ENCODE data around the gene OR1F1.
A peak's percentile ranks its signal among the peaks of the same experiment; 100 is the strongest.
"Not testable (repeated sequence)": the region's sequence is repeated elsewhere in the genome, so short reads cannot be mapped to it uniquely, and the experiment has no call there.

The OR1F1 gene

GRCh38 chr16:3175157-3176093 is 12.6 kb upstream of the OR1F1 start:
- peak; percentile 16 to 74 for DNase-seq

- no peak for DNase-seq
Observed at GRCh38 chr16:3179651-3180050, 8.4 kb upstream of the OR1F1 start.

GRCh38 chr16:3180445-3180878 is 7.5 kb upstream of the OR1F1 start:
- DNase-seq: peak in 1 of 2 experiments; percentile 68

- DNase-seq: not testable (repeated sequence)
Observed at GRCh38 chr16:3182293-3182607, 5.8 kb upstream of the OR1F1 start.

- DNase-seq: peak in 1 of 2 experiments; percentile 72
Observed at GRCh38 chr16:3182608-3183444, 5.2 kb upstream of the OR1F1 start.

- DNase-seq: no peak
Observed at GRCh38 chr16:3183445-3184139, 4.4 kb upstream of the OR1F1 start.

- DNase-seq: no peak
Observed at GRCh38 chr16:3186946-3187690, 886 bp upstream of the OR1F1 start.

- no peak for DNase-seq
Observed at GRCh38 chr16:3188675-3188924, 596 bp downstream of the OR1F1 start.

GRCh38 chr16:3188925-3189825 is 1.2 kb downstream of the OR1F1 start:
- peak; percentile 16 to 51 for DNase-seq

GRCh38 chr16:3189869-3190268 is 1.9 kb downstream of the OR1F1 start:
- DNase-seq: no peak

GRCh38 chr16:3190949-3191353 is 2.9 kb downstream of the OR1F1 start:
- DNase-seq: no peak

- no peak for DNase-seq
Observed at GRCh38 chr16:3192476-3193019, 4.5 kb downstream of the OR1F1 start.

- no peak for DNase-seq
Observed at GRCh38 chr16:3193221-3194212, 5.5 kb downstream of the OR1F1 start.

GRCh38 chr16:3194792-3195191 is 6.8 kb downstream of the OR1F1 start:
- DNase-seq: peak in 1 of 2 experiments; percentile 24

- peak in 1 of 2 experiments; percentile 52 for DNase-seq
Observed at GRCh38 chr16:3195975-3196374, 8.0 kb downstream of the OR1F1 start.

- not testable (repeated sequence) for DNase-seq
Observed at GRCh38 chr16:3197694-3198333, 9.8 kb downstream of the OR1F1 start.

- peak in 1 of 2 experiments; percentile 20 for DNase-seq
Observed at GRCh38 chr16:3198334-3199072, 10.5 kb downstream of the OR1F1 start.

GRCh38 chr16:3202903-3203539 is 15.0 kb downstream of the OR1F1 start:
- DNase-seq: no peak
